MCF 10A (cell line): ENCODE measurements around the gene CCL22. TPM values are rescaled to one million over a fixed set of nuclear protein-coding genes. Genes with fewer than 3 reads are reported as not detected.

Source experiments
- BruUV-seq: library from RNA; stranded (reverse); fragments of 400-500 nt; replicated peaks from 2 replicates; lab custom pipeline; 2021; lab: Mats Ljungman, UMichigan
- CTCF ChIA-PET: fragments of 300-600 bp; sonication (Branson Sonifier 250); formaldehyde crosslinking; extraction: SDS; loops from one replicate; lab custom pipeline; 2021; ENCODE audit warnings: antibody characterized with exemption, inconsistent platforms; lab: Yijun Ruan, JAX
- POLR2A ChIA-PET: fragments of 300-600, 350-650 bp; sonication (Branson Sonifier 250); formaldehyde crosslinking; extraction: SDS; loops from one replicate; lab custom pipeline; 2020; ENCODE audit warnings: antibody characterized with exemption, inconsistent platforms; lab: Yijun Ruan, JAX
- DNase-seq: peaks from one replicate; pipeline ENCODE4 v3.0.0-alpha.2; 2018; ENCODE audit not compliant: unreplicated experiment
- H3K27ac Mint-ChIP-seq: one replicate; pipeline ENCODE4 v1.8.0; 2022; ENCODE audit warnings: mild to moderate bottlenecking, low read depth, mixed read lengths; ENCODE audit not compliant: unreplicated experiment
- H3K27me3 Mint-ChIP-seq: one replicate; pipeline ENCODE4 v1.8.0; 2022; ENCODE audit warnings: mixed read lengths; ENCODE audit not compliant: insufficient read depth, unreplicated experiment
- H3K36me3 Mint-ChIP-seq: one replicate; pipeline ENCODE4 v1.8.0; 2022; ENCODE audit warnings: mild to moderate bottlenecking, moderate library complexity, mixed read lengths; ENCODE audit not compliant: insufficient read depth, unreplicated experiment
- H3K4me1 Mint-ChIP-seq: one replicate; pipeline ENCODE4 v1.8.0; 2022; ENCODE audit warnings: mixed read lengths; ENCODE audit not compliant: insufficient read depth, unreplicated experiment
- H3K4me3 Mint-ChIP-seq: one replicate; pipeline ENCODE4 v1.8.0; 2022; ENCODE audit warnings: mild to moderate bottlenecking, moderate library complexity, mixed read lengths; ENCODE audit not compliant: unreplicated experiment
- H3K9me3 Mint-ChIP-seq: one replicate; pipeline ENCODE4 v1.8.0; 2022; ENCODE audit warnings: mixed read lengths; ENCODE audit not compliant: unreplicated experiment
- intact Hi-C: fragments of 100-400 bp; cut with micrococcal nuclease; formaldehyde crosslinking; loops from 2 replicates; pipeline ENCODE4 v1.14.1; 2022
- total RNA-seq: library from RNA; stranded (reverse); gene quantifications from 2 replicates; pipeline ENCODE4 v1.2.3, GENCODE V29; 2022
- TF ChIP-seq, protein P1 (sequence below): fragments of 200-600 bp; IDR thresholded peaks from one replicate; pipeline ENCODE4 v1.8.0; 2022; ENCODE audit warnings: antibody characterized with exemption, mild to moderate bottlenecking; ENCODE audit not compliant: unreplicated experiment

The CCL22 gene
- total RNA-seq, 1 experiment from 2014 or later: not detected

DNA sequence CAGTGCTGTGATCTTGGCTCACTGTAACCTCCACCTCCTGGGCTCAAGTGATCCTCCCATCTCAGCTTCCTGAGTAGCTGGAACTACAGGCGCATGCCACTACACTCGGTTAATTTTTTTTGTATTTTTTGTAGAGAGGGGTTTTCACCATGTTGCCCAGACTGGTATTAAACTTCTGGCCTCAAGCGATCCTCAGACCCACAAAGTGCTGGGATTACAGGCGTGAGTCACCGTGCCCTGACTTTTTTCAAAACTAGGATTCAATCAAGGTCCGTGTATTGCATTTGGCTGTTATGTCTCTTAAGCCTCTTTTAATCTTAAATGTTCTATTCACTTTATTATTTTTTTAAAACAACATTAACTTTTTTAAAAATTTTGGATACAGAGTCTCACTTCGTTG is 4.3 kb upstream of the CCL22 start:
- H3K4me1 Mint-ChIP-seq: no peaks in the 10 kb centered on the region
- TF ChIP-seq, protein P1, sequence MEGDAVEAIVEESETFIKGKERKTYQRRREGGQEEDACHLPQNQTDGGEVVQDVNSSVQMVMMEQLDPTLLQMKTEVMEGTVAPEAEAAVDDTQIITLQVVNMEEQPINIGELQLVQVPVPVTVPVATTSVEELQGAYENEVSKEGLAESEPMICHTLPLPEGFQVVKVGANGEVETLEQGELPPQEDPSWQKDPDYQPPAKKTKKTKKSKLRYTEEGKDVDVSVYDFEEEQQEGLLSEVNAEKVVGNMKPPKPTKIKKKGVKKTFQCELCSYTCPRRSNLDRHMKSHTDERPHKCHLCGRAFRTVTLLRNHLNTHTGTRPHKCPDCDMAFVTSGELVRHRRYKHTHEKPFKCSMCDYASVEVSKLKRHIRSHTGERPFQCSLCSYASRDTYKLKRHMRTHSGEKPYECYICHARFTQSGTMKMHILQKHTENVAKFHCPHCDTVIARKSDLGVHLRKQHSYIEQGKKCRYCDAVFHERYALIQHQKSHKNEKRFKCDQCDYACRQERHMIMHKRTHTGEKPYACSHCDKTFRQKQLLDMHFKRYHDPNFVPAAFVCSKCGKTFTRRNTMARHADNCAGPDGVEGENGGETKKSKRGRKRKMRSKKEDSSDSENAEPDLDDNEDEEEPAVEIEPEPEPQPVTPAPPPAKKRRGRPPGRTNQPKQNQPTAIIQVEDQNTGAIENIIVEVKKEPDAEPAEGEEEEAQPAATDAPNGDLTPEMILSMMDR: no peak
- H3K27ac Mint-ChIP-seq: no peak overlapping the region
- H3K27me3 Mint-ChIP-seq: peaks cover 13% of the 10 kb centered on the region
- no peaks in the 10 kb centered on the region for H3K36me3 Mint-ChIP-seq
- POLR2A ChIA-PET: no interaction called here
- intact Hi-C loops: no loop called here
- H3K9me3 Mint-ChIP-seq: no peaks in the 10 kb centered on the region
- CTCF ChIA-PET: no interaction called here
- no peak overlapping the region for H3K4me3 Mint-ChIP-seq
- no TSS peak for BruUV-seq
- peak; percentile 45 for DNase-seq

DNA sequence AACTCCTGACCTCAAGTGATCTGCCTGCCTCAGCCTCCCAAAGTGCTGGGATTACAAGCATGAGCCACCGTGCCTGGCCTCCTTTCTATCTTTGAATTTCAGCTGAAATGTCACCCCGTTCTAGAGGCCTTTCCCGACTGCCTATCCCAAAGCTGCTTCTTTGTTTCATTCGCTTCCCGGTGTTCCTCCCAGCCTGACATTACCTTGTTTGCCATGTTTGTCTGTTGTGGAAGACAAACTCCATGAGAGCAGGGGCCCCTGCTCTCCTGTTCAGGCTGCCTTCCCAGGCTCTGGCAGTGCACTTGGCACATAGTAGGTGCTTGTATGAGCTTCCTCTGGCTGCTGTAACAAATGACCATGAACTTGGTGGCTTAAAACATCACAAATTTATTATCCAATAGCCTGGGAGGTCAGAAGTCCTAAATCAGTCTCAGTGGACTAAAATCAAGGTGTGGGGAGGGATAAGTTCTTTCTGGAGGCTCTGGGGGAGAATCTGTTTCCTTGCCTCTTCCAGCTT is 2.6 kb upstream of the CCL22 start:
- intact Hi-C loops: no loop called here
- Mint-ChIP-seq H3K4me1 (no peaks in the 10 kb centered on the region), H3K27me3 (no peaks in the 10 kb centered on the region), H3K36me3 (no peaks in the 10 kb centered on the region), H3K4me3 (no peak overlapping the region), H3K27ac (no peak overlapping the region), H3K9me3 (no peaks in the 10 kb centered on the region)
- no TSS peak for BruUV-seq
- POLR2A ChIA-PET: no interaction called here
- TF ChIP-seq, protein P1: no peak
- DNase-seq: no peak
- CTCF ChIA-PET: interaction anchor here (1.1 to 1.5 kb wide), 2 partner anchors 62 to 63 kb away, joined by 3 to 5 read pairs; no protein-coding TSS in a partner anchor

DNA sequence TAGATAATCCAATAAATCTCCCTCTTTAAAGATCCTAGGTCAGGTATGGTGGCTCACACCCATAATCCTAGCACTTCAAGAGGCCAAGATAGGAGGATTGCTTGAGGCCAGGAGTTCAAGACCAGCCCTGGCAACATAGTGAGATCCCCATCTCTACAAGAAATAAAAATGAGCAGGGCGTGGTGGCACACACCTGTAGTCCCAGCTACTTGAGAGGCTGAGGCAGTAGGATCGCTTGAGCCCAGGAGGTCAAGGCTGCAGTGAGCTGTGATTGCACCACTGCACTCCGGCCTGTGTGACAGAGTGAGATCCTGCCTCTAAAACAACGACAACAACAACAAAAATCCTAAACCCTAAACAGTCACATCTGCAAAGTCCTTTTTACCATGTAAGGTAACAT is 2.0 kb upstream of the CCL22 start:
- H3K9me3 Mint-ChIP-seq: no peaks in the 10 kb centered on the region
- ChIA-PET POLR2A (no interaction called here), CTCF (interaction anchor here (1.5 kb wide), 1 partner anchor 61 kb away, joined by 5 read pairs; no protein-coding TSS in a partner anchor)
- no peak overlapping the region for H3K27ac Mint-ChIP-seq
- no peak for DNase-seq
- TF ChIP-seq, protein P1: no peak
- H3K36me3 Mint-ChIP-seq: no peaks in the 10 kb centered on the region
- H3K27me3 Mint-ChIP-seq: no peaks in the 10 kb centered on the region
- H3K4me1 Mint-ChIP-seq: no peaks in the 10 kb centered on the region
- no TSS peak for BruUV-seq
- no peak overlapping the region for H3K4me3 Mint-ChIP-seq
- intact Hi-C loops: no loop called here

DNA sequence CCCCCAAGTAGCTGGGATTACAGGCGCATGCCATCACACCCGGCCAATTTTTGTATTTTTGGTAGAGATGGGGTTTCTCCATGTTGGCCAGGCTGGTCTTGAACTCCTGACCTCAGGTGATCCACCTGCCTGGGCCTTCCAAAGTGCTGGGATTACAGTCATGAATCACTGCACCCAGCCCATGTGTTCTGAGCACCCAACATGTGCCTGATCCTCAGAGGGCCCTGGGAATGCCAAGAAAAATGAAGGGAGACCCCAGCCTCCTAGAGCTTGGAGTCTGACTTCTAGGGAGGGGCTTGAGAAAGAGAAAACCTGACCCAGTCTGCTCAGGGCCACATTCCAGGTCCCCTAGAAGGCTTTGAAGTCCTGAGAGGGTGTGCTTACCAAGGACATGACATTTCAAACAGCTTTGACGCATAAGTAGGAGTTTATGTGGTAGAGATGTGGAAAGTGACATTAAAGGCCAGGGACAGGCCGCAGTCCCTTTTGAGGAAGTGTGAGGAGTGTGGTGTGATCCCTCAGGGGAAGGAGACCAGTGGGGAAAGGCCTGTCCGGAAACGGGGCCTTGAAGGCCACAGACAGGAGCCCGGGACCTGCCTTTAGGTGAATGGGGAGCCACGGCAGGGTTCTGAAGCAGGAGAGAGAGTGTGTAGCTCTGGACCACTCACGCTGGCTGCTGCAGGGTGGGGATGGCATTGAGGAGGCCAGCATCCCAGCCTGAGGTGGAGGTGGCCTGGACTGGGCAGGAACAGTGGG is 1.1 kb upstream of the CCL22 start:
- no peak overlapping the region for H3K27ac Mint-ChIP-seq
- H3K4me1 Mint-ChIP-seq: no peaks in the 10 kb centered on the region
- no peak overlapping the region for H3K4me3 Mint-ChIP-seq
- intact Hi-C loops: no loop called here
- no peaks in the 10 kb centered on the region for H3K27me3 Mint-ChIP-seq
- no peaks in the 10 kb centered on the region for H3K36me3 Mint-ChIP-seq
- H3K9me3 Mint-ChIP-seq: no peaks in the 10 kb centered on the region
- BruUV-seq: no TSS peak
- no peak for DNase-seq
- TF ChIP-seq, protein P1: no peak
- ChIA-PET CTCF (interaction anchor here (0.7 kb wide), 1 partner anchor 62 kb away, joined by 3 read pairs; no protein-coding TSS in a partner anchor), POLR2A (interaction anchor here (0.5 kb wide), 1 partner anchor 101 kb away, joined by 3 read pairs; no protein-coding TSS in a partner anchor)
